ENCODE data around the gene RBPMS2.

GRCh38 chr15:64806509-64806908, 31.1 kb upstream of the RBPMS2 start:
- no peak for TF ChIP-seq POLR2A (IDR thresholded peaks at IDR 0.05)
- no peak for TF ChIP-seq CTCF (IDR thresholded peaks at IDR 0.05)

Data from Peyer's patch (tissue), 4 donors.